GM19452 (cell line): Measurements from ENCODE around the gene KATNAL2.

Experiments used
- ATAC-seq: cut with Tn5 transposase; IDR thresholded peaks from one replicate; pipeline ENCODE4 v1.9.1; 2021; ENCODE audit not compliant: unreplicated experiment

KATNAL2 gene, protein sequence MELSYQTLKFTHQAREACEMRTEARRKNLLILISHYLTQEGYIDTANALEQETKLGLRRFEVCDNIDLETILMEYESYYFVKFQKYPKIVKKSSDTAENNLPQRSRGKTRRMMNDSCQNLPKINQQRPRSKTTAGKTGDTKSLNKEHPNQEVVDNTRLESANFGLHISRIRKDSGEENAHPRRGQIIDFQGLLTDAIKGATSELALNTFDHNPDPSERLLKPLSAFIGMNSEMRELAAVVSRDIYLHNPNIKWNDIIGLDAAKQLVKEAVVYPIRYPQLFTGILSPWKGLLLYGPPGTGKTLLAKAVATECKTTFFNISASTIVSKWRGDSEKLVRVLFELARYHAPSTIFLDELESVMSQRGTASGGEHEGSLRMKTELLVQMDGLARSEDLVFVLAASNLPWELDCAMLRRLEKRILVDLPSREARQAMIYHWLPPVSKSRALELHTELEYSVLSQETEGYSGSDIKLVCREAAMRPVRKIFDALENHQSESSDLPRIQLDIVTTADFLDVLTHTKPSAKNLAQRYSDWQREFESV

DNA sequence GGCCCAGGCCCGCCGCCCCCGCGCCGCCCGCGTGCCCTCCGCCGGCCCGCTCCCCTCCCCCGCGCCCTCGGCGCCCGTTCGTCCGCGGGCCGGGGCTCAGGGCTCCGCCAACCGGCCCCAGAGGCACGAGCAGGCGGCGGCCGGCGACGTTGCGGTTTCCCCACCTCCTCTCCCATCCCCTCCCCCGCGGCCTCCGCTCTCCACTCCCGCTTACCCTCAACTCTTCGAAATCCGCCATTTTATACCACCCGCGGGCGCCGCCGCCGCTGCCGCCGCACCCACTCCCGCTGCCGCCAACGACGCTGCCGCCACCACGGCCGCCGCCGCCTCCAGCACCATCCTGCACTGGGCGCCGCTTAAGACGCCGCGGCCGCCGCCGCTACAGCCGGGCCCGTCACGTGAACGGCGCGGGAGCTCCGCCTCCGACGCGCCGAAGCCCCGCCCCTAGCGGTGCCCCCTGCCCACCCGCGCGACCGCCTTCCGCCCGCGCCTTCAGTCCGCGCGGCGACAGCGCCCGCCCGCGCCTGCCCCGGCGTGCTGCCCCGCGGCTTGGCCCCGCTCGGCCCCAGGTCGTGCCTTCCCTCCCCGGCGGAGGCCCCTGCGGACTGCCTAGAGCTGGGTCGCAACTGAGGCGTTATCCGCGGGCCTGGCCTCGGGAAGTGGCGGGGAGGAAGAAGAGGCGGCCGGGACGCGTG lies at the start of gene KATNAL2, which contains the start of gene PIAS2:
Gene KATNAL2, plus strand, starts transcription at position 495 of the 695 bp plus-strand sequence. CDS start 29,271 bp downstream, outside the sequence.
Gene PIAS2, minus strand, starts transcription at position 400 of the 695 bp plus-strand sequence. Its CDS starts 162 bp downstream, at position 238.
- peak; percentile 81 for ATAC-seq

DNA sequence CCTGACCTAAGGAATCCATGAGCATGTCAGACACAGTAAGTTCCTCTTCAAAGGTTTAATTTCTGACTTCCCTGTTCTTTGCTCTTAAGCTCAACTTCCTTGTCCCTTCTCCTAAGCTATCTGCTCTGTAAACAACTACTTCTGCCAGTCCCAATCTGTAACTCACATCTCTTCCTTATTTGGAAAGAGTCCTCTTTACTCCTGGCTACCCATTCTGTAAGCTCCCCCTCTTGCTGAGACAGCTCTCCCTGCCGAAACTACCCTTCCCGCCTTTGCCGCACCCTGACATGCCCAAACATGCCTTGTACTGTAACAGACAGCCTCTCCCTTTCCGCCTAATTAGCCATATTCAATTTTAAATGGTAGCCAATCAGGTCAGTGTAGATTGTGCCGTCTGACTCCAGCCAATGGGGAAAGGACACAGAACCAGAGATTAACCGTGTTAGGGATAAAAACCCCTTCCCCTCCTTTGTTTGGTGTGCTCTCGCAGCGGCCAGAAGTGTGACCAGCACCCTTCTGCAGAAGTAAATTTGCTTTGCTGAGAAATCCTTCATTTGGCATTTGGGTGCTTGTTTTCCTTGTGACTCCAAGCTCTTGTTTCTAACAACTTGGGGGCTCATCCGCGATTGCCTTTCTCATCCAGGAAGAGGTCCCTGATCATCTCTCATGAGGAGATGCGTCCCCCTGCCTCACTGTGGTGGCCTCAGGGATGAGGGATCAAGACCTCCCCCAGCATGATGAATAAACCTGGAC lies 49.1 kb upstream of the KATNAL2 start:
- no peak for ATAC-seq

DNA sequence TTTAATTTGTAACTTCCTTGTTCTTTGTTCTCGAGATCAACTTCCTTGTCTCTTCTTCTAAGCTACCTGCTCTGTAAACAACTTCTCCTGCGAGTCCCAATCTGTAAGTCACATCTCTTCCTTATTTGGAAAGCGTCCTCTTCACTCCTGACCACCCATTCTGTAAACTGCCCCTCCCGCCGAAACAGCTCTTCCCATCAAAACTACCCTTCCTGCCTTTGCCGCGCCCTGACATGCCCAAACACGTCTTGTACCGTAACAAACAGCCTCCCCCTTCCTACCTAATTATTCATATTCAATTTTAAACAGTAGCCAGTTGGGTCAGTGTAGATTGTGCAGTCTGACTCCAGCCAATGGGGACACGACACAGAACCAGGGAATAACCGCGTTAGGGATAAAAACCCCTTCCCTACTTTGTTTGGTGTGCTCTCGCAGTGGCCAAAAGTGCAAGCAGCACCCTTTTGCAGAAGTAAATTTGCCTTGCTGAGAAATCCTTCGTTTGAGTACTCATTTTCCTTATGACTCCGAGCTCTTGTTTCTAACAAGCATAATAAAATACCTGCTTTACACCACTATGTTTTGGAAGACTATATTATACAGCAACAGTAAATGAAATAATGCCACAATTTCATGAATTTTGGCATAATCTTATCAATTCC lies 39.9 kb upstream of the KATNAL2 start:
- ATAC-seq, result no peak

DNA sequence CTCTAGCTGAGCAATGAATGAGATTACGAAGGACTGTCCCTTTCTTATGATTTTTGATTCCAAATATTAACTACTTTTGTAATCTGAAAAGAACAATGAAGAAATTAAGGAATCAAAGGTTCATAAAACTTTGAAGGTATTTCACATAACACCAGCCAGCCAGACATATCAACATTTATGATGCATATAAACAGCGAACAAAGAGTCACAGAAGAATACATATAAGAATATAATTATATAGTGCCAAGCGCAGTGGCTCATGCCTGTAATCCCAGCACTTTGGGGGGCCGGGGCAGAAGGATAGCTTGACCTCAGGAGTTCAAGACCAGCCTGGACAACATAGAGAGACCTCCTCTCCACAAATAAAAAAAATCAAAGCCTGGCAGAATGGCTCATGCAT lies 34.2 kb upstream of the KATNAL2 start:
- ATAC-seq, result no peak

DNA sequence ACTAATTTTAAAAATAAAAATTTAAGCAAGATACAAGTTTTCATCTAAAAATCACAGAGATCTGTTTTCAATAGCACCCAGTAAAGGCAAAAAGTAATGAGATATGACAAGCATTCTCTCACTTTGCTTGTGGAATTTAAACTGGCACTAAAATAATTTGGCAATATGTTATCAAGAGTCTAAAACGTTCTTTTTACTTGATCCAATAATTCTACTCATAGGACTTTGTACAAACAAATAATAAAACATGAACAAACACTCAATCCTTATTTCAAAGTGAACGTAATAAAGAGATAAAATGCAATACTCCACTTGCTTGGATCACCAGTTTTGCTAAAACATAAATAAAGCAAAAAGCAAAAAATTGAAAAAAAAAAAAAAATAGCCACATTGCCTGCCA lies 30.5 kb upstream of the KATNAL2 start:
- ATAC-seq, result no peak

DNA sequence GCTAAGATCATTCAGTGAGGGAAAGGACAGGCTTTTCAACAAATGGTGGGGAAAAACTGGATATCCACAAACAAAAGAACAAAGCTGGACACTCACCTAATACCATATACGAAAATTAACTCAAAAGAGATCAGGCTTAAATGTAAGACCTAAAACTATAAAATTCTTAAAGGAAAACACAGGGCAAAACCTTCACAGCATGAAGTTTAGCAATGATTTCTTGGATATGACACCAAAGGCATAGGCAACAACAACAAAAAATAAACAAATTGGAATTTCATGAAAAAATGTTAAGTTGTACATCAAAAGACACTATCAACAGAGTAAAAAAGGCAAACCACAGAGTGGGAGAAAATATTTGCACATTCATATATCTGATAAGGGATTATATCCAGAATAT lies 28.4 kb upstream of the KATNAL2 start:
- no peak for ATAC-seq

DNA sequence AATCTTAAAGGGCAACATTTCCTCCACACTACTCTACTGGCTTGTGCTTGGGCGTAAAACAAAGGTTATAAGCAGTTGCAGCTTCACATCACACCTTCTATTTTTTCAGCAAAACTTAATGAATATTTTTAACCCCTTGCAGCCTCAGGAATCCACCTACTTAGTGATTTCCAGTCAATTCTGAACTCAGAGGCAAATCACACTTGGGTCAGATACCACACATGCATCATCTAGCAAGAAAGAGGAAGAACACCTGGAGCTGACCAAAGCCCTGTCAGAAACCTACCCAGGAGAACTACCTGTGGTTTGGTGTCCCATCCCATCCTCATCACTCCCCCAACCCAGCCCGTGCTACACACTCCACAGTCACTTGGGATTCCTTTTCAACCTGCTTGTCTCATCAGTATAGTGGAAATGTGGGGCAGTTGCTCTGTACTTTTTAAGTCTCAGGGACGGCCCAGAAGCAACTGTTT lies 25.6 kb upstream of the KATNAL2 start:
- peak; percentile 74 for ATAC-seq

DNA sequence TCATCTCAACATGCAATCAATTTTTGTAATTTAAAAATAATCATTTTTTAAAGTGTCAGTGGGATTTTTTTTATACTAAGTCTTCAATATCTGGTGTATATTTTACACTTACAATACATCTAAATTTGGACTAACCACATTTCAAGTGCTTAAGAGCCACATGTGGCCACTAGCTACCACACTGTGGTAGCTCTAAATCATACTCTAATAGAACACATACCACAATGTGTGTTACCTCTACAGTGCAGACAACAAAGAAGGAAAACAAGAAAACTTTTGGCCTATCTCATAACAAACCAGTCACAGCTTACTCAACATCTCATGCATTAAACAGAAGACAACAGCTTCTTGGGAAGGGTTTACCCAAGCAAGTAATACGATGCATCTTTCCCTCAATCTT lies 24.6 kb upstream of the KATNAL2 start:
- ATAC-seq, result peak; percentile 57

DNA sequence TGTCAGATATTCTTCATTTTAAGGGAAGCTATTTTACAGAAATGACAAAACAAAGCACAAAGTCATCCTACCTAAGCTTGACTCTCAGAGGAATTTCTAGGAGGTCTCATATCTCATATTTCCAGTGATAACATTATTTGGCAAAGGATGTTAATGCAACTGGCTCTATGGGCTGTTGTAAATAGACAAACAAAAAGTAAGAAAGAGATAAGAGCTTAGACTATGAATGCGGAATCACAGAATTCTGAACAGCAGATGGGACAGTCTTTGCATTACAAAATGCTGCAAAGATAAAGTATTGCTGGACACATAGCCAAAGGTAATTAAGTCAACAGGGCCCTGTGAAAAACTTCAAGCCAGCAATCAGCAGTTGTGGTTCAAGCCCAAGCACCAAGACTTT lies 24.0 kb upstream of the KATNAL2 start:
- ATAC-seq, result no peak

DNA sequence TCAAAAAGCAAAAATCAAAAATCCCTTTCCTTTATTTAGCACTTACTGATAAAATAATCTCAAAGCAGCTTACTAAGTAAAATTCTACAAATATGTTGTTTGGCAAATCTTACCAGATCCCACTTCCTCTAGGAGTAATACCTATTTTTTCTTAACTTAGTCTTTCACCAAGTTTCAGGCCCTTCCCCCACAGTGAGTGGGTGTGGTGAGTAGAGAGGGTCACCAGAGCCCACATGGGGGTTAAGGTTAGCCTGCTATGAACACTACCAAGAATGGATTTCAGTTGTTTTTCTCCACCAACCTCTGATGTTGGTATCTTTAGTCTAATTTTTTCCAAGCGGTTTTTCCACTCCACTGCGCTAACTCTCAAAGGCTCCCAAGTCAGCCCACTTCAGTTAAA lies 23.3 kb upstream of the KATNAL2 start:
- no peak for ATAC-seq

DNA sequence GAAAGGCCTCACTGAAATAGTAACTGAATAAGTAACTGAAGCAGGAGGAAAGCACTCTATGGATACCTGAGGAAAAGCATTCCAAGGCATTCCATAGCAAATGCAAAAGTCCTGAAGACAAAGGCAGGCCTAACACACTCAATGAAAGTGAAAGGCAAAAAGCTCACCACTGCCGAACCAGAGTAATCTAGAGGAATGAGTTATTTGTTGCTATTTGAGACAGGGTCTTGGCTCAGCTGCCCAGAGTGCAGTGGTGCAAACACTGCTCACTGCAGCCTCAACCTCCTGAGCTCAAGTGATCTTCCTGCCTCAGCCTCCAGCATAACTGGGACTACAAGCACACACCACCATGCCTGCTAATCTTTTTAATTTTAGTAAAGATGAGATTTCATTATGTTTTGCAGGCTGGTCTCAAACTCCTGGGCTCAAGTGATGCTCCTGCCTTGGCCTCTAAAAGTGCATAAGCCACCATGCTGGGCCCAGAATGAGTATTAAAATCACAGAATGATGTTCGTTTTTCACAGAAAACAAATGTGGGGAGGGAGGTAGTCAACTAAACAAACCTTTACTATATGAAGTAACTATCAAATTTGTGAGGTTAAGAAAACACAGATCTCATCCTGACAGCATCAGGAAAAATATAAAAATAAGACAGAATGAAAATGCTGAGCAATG lies 18.0 kb upstream of the KATNAL2 start:
- peak; percentile 63 for ATAC-seq

DNA sequence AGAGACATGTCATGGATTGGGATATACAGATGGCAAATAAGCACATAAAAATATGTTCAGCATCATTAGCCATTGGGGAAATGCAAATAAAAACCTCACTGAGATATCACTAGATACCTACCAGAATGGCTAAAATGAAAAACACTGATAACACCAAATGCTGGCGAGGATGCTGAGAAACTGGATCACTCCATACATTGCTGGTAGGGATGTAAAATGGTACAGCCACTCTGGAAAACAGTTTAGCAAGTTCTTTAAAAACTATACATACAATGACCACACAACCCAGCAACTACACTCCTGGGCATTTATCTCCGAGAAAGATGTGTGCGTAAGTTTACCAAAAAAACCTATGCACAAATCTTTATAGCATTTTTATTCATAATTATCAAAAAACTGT lies 14.0 kb upstream of the KATNAL2 start:
- ATAC-seq, result no peak

DNA sequence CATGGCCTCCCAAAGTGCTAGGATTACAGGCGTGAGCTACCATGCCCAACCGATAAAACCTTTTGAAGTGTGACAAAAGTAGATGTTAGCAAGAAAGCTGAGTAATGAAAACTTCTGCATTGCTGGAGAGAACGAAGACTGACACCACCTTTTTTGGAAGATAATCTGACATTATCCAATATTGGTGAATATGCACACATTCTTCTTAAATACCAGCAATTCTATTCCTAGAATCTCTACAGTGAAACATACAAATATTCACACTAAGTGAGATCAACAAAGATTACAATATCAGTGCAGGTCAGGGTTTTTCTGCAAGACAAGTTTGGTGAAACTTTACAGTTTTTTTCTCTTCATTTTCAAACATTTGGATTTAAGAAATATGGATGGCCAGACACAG lies 7.9 kb upstream of the KATNAL2 start:
- no peak for ATAC-seq

DNA sequence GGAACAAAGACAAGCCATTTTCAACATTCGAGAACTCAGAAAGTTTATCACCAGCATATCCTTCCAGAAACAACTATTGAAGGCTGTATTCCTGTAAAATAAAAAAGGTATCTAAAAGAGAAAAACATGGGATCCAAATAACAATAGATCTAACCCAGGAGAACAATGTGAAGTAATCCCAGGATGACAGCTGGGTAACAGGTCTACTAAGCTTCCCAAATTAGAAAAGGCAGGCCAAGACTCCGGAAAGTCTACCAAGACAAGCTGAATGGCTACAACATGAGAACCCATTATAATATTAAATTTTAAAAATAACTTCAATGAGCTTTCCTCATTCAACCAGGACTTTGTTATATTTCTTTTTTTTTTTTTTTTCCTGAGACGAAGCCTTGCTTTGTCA lies 6.5 kb upstream of the KATNAL2 start:
- no peak for ATAC-seq

DNA sequence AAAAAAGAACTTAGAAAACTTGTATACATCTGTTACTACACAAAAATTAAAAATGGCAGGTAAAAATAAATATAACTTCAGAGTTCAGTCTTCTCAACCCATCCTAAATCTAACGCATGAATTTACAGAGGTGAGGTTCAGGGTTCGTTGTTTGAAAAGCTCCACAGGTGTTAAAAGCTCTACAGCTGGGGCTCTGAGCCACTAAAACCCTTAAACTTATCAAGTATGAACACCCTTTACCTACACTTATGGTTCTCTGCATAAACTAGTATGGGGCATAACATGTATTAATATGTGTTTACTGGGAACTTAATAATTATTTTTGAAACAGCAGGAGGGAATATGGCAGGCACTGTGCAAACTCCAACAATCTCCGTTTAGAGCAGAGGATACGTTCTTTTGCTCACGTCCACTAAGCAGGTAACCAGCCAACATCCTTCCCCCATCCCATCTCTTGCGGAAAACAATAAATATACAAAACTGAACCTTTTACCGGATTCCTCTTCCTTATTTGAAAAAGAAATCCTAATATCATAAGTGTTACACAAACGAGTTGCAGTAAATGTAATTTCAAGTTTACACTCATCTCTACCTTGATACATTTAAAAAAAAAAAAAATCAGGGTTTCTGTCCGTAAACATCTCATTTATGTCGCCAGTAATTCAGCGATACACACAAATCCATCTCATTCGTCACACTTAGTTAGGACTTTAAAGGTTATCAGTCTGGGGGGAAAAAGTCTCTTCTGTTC lies 1.4 kb upstream of the KATNAL2 start:
- ATAC-seq, result no peak

DNA sequence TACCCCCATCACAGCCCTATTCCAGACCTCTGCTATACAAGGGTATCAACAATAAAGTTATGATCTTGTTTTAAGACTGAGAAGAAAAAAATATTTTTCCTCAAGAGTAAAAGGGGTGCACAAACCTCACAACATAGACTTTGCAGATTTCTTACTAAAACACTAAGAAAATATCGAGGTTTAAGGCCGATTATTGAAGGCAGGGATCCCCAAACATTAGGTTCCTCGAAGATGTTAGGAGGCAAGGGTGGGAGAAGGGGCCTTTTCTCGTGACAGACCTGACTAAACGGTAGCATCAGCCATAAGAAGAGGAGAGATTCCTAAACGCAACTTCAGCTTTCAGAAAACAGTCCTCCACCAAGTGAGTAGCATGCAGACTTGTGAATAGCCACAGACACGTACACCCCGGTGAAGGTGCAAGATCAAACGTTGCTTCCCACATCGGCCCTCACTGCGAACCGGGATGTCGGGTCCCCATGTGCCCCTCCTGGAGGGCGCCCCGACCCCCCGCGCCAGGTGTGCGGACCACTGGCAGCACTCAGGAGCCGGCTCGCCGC lies 773 bp upstream of the KATNAL2 start:
- no peak for ATAC-seq

DNA sequence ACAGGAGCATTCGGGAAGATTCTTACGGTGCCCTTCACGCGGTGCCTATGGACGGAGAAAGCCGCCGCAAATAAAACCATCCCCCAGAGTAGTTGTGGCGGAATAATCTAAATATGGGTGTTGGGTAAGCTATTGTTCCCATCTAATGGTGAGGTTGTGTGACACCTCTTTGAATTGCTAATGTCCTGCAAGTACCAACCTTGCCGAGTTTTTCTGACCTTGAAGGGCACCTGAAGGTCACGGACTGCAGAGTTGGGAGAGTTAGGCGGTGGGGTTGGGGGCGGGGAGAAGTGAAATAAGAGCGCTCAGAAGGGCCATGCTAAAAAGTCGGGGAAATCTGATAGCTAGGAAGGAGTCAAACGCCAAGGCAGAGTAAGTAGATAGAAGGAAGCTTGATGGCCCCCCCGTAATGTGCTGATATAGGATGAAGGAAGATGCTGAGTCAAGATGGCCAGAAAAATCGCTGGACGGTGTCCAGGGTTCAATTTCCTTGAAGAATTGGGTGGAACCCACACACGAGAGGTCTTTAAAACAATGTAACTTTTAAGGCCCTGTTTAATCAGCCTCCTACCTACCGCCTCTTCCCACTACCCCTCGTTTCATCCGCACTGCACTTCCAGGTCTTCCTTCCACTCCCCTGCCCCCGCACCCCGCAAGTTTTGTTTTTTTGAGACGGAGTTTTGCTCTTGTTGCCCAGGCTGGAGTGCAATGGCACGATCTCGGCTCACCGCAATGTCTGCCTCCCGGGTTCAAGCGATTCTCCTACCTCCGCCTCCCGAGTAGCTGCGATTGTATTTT lies 600 bp downstream of the KATNAL2 start:
- ATAC-seq, result peak; percentile 14

DNA sequence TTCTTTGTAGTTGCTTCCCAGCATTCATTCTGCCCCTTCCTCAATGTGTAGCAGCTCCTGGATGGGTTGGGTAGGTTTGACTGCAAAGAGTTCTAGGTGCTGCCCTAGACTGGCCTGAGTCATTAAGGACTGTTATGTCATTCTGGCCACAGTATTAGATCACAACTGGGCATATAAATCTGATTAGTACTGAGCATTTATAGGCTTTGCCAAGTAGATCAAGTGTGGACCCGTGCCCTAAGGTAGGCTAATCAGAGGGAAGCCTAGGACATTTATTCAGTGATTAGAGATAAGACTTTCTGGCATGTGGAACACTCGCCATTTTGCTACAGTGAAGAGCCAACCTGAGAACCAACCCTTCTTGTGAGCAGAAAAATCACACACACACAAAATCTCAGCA lies 2.7 kb downstream of the KATNAL2 start:
- no peak for ATAC-seq
